Dendritic cell treated with granulocyte-macrophage colony-stimulating factor and Interleukin-4, amounts not matched to agents 40 ng/mL and 50 ng/mL, for 4 days (primary cell): Measurements from ENCODE around the gene EIF2D.
"Not testable (repeated sequence)": the region's sequence is repeated elsewhere in the genome, so short reads cannot be mapped to it uniquely, and the experiment has no call there.

ENCODE experiments used
- H3K27ac Mint-ChIP-seq: one replicate; pipeline ENCODE4 v1.8.0; 2022; ENCODE audit warnings: mild to moderate bottlenecking, mixed read lengths
- H3K27me3 Mint-ChIP-seq: one replicate; pipeline ENCODE4 v1.8.0; 2022; ENCODE audit warnings: mild to moderate bottlenecking, mixed read lengths
- H3K36me3 Mint-ChIP-seq: one replicate; pipeline ENCODE4 v1.8.0; 2022; ENCODE audit warnings: low read depth, mixed read lengths
- H3K4me1 Mint-ChIP-seq: one replicate; pipeline ENCODE4 v1.8.0; 2022; ENCODE audit warnings: low read depth, mixed read lengths
- H3K4me3 Mint-ChIP-seq: one replicate; pipeline ENCODE4 v1.8.0; 2022; ENCODE audit warnings: mild to moderate bottlenecking, moderate library complexity, mixed read lengths
- H3K9me3 Mint-ChIP-seq: one replicate; pipeline ENCODE4 v1.8.0; 2022; ENCODE audit warnings: mixed read lengths
- intact Hi-C: fragments of 100-400 bp; cut with micrococcal nuclease; formaldehyde crosslinking; loops from one replicate; pipeline ENCODE4 v1.15.0; 2022

The EIF2D gene

DNA sequence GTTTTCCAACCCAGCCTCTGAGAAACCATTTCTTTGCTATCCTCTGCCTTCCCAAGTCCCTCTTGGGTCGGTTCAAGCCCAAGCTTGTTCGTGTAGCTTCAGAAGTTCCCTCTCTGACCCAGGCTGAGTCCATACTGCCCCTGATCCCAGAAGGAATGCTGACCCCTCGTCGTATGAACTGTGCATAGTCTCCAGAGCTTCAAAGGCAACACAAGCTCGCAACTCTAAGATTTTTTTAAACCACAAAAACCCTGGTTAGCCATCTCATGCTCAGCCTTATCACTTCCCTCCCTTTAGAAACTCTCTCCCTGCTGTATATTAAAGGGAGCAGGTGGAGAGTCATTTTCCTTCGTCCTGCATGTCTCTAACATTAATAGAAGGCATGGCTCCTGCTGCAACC, 23.8 kb downstream of the EIF2D start:
- intact Hi-C loops: no loop called here
- H3K4me3 Mint-ChIP-seq: no peak overlapping the region
- H3K36me3 Mint-ChIP-seq: peaks cover 99% of the 10 kb centered on the region
- H3K4me1 Mint-ChIP-seq: peaks cover 14% of the 10 kb centered on the region
- H3K27me3 Mint-ChIP-seq: no peaks in the 10 kb centered on the region
- H3K9me3 Mint-ChIP-seq: no peaks in the 10 kb centered on the region
- H3K27ac Mint-ChIP-seq: no peak overlapping the region

DNA sequence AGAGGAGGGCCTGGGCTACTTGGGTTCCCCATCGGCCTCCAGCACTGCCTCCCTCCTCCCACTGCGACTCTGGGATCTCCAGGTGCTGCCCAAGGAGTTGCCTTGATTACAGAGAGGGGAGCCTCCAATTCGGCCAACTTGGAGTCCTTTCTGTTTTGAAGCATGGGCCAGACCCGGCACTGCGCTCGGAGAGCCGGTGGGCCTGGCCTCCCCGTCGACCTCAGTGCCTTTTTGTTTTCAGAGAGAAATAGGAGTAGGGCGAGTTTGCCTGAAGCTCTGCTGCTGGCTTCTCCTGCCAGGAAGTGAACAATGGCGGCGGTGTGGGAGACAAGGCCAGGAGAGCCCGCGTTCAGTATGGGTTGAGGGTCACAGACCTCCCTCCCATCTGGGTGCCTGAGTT, 24.4 kb downstream of the EIF2D start:
- H3K36me3 Mint-ChIP-seq: peaks cover 98% of the 10 kb centered on the region

DNA sequence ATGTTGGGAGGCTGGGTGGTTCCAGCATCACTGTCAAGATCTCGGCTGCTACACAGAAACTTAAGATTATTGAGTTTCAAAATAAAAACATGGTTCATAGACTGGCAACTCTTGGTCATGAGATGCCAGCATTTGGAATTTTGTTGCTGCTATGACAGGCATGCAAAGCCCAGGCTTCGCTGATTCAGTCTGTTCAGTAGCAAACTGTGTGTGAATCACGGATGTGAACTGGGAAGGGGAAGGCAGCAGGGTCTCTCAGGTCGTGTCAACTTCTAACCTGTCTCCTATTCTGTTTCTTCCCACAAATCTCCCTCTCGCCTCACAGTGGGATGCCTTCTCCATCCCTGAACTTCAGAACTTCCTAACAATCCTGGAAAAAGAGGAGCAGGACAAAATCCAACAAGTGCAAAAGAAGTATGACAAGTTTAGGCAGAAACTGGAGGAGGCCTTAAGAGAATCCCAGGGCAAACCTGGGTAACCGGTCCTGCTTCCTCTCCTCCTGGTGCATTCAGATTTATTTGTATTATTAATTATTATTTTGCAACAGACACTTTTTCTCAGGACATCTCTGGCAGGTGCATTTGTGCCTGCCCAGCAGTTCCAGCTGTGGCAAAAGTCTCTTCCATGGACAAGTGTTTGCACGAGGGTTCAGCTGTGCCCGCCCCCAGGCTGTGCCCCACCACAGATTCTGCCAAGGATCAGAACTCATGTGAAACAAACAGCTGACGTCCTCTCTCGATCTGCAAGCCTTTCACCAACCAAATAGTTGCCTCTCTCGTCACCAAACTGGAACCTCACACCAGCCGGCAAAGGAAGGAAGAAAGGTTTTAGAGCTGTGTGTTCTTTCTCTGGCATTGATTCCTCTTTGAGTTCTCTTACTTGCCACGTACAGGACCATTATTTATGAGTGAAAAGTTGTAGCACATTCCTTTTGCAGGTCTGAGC, 25.5 kb downstream of the EIF2D start:
- Mint-ChIP-seq H3K27ac (no peak overlapping the region), H3K27me3 (no peaks in the 10 kb centered on the region), H3K4me3 (no peak overlapping the region), H3K36me3 (peaks cover 89% of the 10 kb centered on the region), H3K9me3 (no peaks in the 10 kb centered on the region), H3K4me1 (peaks cover 30% of the 10 kb centered on the region)
- intact Hi-C loops: no loop called here

More for the DNA sequence above, 24.4 kb downstream of the EIF2D start:
- Mint-ChIP-seq H3K27ac (no peak overlapping the region), H3K4me3 (no peak overlapping the region), H3K9me3 (no peaks in the 10 kb centered on the region), H3K4me1 (peaks cover 19% of the 10 kb centered on the region), H3K27me3 (no peaks in the 10 kb centered on the region)
- intact Hi-C loops: no loop called here

DNA sequence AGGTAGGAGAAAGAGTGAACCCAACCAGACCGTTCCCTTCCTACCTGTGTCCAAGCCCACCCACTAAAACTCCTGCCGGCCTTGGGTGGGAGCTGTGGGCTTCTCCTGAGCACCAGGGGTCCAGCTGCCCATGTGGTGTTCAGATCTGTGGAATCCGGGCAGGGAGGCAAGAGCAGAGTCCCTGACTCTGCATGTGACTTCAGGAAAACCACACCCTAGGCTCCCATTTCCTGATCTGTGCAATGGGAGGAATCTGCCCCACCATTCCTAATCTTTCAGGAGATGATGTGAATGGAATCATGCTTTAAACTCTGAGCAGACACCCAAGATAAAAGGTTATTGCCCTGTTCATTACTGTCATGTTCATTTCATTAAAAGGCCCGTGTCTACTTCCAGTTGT, 27.6 kb downstream of the EIF2D start:
- H3K36me3 Mint-ChIP-seq: peaks cover 88% of the 10 kb centered on the region

DNA sequence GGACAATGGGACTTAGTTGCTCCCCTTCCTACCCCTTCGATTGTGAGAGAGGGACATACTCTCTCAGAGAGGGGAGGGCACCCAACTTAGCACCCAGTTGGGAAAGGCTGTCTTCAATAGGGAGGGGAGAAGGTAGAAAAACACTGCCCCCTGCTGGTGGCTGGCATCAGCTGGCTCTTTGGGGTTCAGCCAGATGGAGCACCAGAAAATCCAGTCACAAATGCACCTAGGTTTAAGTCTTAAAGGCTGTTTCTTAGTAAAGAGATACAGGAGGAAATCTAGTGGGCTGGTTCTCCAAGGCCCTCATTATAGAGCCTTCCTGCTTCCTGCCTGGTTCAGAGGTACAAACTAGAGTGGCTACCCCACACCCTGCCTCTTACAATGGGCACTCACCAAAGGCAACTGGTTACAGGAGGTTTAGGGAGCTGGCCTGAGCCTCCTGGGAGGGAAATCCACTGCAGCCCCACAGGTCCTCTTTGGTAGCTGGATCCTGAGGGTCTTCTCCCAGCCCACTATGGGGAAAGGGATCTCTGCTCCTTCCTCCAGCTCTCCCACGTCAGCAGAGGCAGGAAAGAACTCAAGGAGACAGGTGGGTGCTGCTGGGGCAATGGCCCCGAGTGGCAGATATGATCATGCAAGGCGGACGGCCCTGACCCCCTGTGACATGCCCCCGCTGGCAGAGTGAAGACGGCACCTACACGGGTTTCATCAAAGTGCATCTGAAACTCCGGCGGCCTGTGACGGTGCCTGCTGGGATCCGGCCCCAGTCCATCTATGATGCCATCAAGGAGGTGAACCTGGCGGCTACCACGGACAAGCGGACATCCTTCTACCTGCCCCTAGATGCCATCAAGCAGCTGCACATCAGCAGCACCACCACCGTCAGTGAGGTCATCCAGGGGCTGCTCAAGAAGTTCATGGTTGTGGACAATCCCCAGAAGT, 28.3 kb downstream of the EIF2D start:
- intact Hi-C loops: loop anchor here (1.0 to 2.0 kb wide), 3 partner anchors 9 to 93 kb away; no protein-coding TSS in a partner anchor
- H3K9me3 Mint-ChIP-seq: no peaks in the 10 kb centered on the region
- H3K4me1 Mint-ChIP-seq: peaks cover 53% of the 10 kb centered on the region
- peak overlapping the region; percentile 59 for H3K4me3 Mint-ChIP-seq
- no peaks in the 10 kb centered on the region for H3K27me3 Mint-ChIP-seq
- peak overlapping the region; percentile 88 for H3K27ac Mint-ChIP-seq
- H3K36me3 Mint-ChIP-seq: peaks cover 83% of the 10 kb centered on the region

More for the DNA sequence above, 27.6 kb downstream of the EIF2D start:
- peaks cover 50% of the 10 kb centered on the region for H3K4me1 Mint-ChIP-seq
- no peak overlapping the region for H3K4me3 Mint-ChIP-seq
- intact Hi-C loops: no loop called here
- H3K9me3 Mint-ChIP-seq: no peaks in the 10 kb centered on the region
- H3K27ac Mint-ChIP-seq: no peak overlapping the region
- H3K27me3 Mint-ChIP-seq: no peaks in the 10 kb centered on the region

DNA sequence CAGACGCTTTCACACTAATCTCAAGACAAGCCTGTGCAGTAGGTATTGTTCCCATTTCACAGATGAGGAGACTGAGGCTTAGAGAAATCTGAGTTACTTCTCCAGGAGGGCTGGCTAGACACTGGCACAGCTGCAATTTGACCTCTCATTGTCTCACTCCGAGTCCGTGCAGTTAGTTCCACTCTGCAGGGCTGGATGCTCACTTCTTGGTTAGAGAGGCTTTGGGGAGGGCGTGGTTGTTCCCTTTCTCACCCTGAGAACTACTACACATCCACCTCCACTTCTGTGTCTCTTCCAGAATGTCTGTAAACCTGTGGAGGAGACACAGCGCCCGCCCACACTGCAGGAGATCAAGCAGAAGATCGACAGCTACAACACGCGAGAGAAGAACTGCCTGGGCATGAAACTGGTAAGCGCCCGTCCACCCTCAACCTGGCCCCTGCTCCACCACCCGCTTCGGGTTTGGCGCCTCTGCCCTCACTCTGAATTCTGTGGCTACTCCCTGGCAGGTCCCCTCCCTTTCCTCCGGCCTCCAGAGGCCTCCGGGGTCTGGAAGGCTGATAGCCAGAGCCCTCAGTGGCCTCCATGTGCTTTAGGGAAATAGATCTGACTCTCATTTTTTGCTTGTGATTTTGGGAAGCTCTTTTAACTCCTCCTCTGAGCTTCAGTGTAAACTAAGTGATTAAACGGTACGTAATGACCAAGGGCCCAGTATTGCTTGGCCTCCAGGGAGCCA, 29.1 kb downstream of the EIF2D start:
- intact Hi-C loops: loop anchor here (1.0 to 2.0 kb wide), 3 partner anchors 8 to 92 kb away; no protein-coding TSS in a partner anchor
- Mint-ChIP-seq H3K27me3 (no peaks in the 10 kb centered on the region), H3K9me3 (no peaks in the 10 kb centered on the region), H3K4me3 (peak overlapping the region; percentile 59), H3K27ac (peak overlapping the region; percentile 88), H3K36me3 (peaks cover 83% of the 10 kb centered on the region), H3K4me1 (peaks cover 61% of the 10 kb centered on the region)

DNA sequence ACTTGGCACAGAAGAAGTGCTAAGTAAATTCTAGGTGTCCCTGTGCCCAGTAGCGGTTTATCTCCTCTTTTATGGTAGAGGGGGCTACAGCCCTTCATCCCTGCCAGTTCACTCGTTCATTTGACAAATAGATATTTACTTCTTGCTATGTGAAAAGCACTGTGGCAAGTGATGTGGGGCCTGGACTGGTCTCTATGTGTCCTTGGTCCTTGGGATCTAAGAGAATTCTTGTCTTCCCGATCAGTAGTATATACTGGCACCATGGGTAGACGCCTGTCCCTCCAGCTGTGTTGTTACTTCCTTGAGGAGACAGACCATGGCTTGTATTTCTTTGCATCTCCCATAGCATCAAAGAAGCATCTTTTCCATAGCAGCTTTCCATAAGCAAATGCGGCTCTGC, 29.7 kb downstream of the EIF2D start:
- Mint-ChIP-seq H3K4me1 (peaks cover 67% of the 10 kb centered on the region), H3K27me3 (no peaks in the 10 kb centered on the region), H3K27ac (peak overlapping the region; percentile 88), H3K4me3 (no peak overlapping the region), H3K36me3 (peaks cover 83% of the 10 kb centered on the region), H3K9me3 (no peaks in the 10 kb centered on the region)
- intact Hi-C loops: loop anchor here (2.0 kb wide), 1 partner anchor 92 kb away; no protein-coding TSS in a partner anchor

DNA sequence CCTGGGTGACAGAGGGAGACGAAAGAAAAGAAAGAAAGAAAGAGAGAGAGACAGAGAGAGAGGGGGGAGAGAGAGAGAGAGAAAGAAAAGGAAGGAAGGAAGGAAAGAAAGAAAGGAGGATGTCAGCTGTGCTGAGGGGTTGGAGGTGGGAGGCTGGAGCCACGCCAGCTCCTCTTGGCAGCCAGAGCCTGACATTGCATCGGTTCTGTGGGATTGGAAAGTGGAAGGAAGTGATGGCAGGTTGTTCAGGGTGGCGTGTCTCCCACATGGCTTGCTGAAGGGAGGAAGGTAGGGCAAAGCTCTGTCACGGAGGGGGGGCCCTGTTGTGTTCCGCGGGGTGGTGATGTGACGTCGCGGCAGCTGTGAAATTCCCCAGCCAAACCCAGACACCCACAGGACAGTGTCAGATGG, 30.7 kb downstream of the EIF2D start:
- Mint-ChIP-seq H3K4me3 (peak overlapping the region; percentile 11), H3K27ac (peak overlapping the region; percentile 97), H3K27me3 (no peaks in the 10 kb centered on the region), H3K36me3 (peaks cover 80% of the 10 kb centered on the region), H3K4me1 (peaks cover 75% of the 10 kb centered on the region), H3K9me3 (no peaks in the 10 kb centered on the region)
- intact Hi-C loops: no loop called here

DNA sequence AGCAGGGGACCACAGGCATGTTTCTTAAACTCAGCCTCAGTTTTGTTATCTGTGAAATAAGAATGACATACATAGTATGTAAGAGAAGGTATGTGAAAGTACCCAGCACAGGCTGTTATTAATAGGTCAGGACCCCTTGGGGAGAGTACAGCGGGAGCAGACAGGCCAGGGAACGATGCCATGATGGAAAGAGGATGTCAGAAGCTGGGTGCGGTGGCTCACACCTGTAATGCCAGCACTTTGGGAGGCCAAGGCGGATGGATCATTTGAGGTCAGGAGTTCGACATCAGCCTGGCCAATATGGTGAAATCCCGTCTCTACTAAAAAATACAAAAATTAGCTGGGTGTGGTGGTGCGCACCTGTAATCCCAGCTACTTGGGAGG, 31.2 kb downstream of the EIF2D start:
- Mint-ChIP-seq H3K4me3 (peak overlapping the region; percentile 11), H3K4me1 (peaks cover 80% of the 10 kb centered on the region), H3K27ac (peak overlapping the region; percentile 97), H3K36me3 (peaks cover 75% of the 10 kb centered on the region)
- intact Hi-C loops, H3K27me3 Mint-ChIP-seq, H3K9me3 Mint-ChIP-seq: not testable (repeated sequence)

DNA sequence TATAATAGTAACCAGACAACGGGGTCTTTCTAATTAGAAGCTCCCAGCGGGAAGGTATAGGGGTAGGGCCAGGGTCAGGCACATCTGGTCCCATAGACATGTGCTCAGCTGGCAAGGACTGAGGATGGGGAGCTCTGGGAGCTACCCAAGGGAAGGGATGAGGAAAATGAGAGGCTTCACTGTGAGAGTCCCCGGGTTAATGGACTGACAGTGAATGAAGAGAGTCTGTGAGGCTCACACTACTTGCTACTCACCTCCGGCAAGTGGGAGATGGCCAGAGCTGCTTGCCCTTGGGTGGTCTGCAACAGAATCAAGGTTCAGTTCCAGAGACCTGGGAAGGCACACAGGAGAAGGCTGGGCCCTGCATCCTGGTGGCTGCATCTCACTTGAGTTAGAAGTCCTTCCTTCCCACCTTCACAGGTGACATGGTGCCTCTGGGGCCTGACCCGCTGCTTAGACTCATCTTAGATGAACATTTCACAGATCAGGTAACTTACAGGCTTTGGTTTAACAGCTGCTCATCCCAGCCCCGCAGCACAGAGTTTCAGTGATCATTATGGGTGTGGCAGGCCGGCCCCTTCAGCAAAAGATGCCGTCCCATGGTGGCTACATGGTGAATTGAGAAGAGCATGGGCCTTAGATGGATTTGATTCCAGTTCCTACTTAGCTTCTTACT, 31.7 kb downstream of the EIF2D start:
- Mint-ChIP-seq H3K4me3 (peak overlapping the region; percentile 58), H3K4me1 (peaks cover 85% of the 10 kb centered on the region), H3K9me3 (no peaks in the 10 kb centered on the region), H3K36me3 (peaks cover 70% of the 10 kb centered on the region), H3K27ac (peak overlapping the region; percentile 97), H3K27me3 (no peaks in the 10 kb centered on the region)
- intact Hi-C loops: no loop called here

DNA sequence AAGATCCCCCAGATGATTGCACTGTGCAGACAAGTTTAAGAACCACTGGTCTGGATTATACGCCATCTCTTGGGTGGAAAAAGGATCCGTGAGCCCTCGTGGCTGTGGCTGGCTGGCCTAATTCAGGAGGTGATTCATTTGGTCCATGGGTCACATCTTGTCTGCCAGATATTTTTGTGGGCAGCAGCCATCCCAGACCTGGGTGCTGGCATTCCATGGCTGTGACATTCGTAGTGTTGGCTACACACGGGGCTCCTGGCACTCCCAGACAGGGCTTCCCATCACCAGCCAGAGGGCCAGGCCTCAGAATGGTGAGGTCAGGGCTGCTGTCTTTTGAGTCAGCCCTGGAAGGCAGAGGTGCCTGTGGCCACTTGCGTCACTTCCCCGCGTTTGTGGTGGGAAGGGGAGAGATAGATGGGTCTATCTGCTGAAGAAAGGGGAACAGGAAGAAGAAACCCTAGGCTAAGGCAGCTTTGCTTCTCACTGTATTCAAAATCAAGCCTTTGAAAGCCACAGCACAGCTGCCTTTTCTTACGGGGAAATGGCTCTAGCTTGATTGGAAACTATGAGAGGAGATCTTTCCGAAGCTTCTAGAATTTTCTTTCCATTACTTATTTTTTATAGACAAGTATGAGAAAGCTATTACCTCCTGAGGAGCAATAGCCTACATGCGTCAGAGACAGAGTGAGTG, 32.4 kb downstream of the EIF2D start:
- Mint-ChIP-seq H3K9me3 (no peaks in the 10 kb centered on the region), H3K27ac (peak overlapping the region; percentile 97), H3K36me3 (peaks cover 63% of the 10 kb centered on the region), H3K4me1 (peaks cover 88% of the 10 kb centered on the region), H3K27me3 (no peaks in the 10 kb centered on the region), H3K4me3 (peak overlapping the region; percentile 58)
- intact Hi-C loops: no loop called here

DNA sequence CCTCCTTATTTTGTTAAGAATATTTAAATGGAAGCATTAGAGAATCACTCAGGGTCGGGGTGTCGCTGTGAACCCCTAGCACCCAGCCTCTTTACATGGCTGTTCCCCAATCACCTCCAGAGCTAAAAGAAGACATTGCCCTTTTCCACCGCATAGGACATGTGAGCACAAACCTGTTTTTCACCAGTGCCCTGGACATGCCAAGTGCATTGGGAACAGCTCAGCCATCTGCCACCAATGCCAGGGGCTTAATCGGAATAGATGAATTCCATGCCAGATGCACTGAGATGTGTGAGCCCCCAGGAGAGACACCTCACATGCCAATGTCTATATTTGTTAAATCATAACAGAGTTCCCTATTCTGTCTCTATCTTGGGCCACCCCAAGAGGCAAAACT, 33.3 kb downstream of the EIF2D start:
- Mint-ChIP-seq H3K27ac (peak overlapping the region; percentile 97), H3K4me3 (no peak overlapping the region), H3K4me1 (peaks cover 94% of the 10 kb centered on the region), H3K9me3 (no peaks in the 10 kb centered on the region), H3K36me3 (peaks cover 61% of the 10 kb centered on the region), H3K27me3 (no peaks in the 10 kb centered on the region)
- intact Hi-C loops: no loop called here
